Mesenchymal stem cell (in vitro differentiated cells and primary cell): ENCODE data around the gene CAPN1.

Source experiments
- DNase-seq: peaks from one replicate; pipeline ENCODE4 v3.0.0-alpha.2; 2013
- H2AFZ ChIP-seq: one replicate; pipeline ENCODE4 v1.6.1; 2013; ENCODE audit warnings: low read depth, mild to moderate bottlenecking, control low read depth, inconsistent platforms, low read length, moderate library complexity
- H2AK5ac ChIP-seq: 2 replicates; pipeline ENCODE4 v1.6.1; 2013; ENCODE audit warnings: low read length, moderate library complexity, mild to moderate bottlenecking, inconsistent platforms; ENCODE audit not compliant: severe bottlenecking
- H2BK120ac ChIP-seq: one replicate; pipeline ENCODE4 v1.6.1; 2013; ENCODE audit warnings: low read depth, mild to moderate bottlenecking, inconsistent platforms, low read length, moderate library complexity
- H2BK12ac ChIP-seq, 2 experiments: one replicate each; pipeline ENCODE4 v1.6.1; 2013; ENCODE audit warnings: inconsistent platforms in 2 of 2, low read length in 2 of 2, mild to moderate bottlenecking in 2 of 2, moderate library complexity in 2 of 2, control low read depth in 1 of 2
- H2BK15ac ChIP-seq: one replicate; pipeline ENCODE4 v1.6.1; 2013; ENCODE audit warnings: mild to moderate bottlenecking, low read depth, inconsistent platforms; ENCODE audit not compliant: poor library complexity, severe bottlenecking
- H2BK5ac ChIP-seq: 2 replicates; pipeline ENCODE4 v1.6.1; 2013; ENCODE audit warnings: low read depth, mild to moderate bottlenecking, low read length, control low read depth, inconsistent platforms; ENCODE audit not compliant: poor library complexity, severe bottlenecking
- H3K14ac ChIP-seq, 2 experiments: one replicate each; pipeline ENCODE4 v1.6.1; 2013; ENCODE audit warnings: inconsistent platforms in 2 of 2, low read length in 2 of 2, control low read depth in 1 of 2, mild to moderate bottlenecking in 1 of 2, moderate library complexity in 1 of 2
- H3K18ac ChIP-seq, 2 experiments: one replicate each; pipeline ENCODE4 v1.6.1; 2013; ENCODE audit warnings: inconsistent platforms in 2 of 2, low read length in 2 of 2, control low read depth in 1 of 2, low read depth in 1 of 2, mild to moderate bottlenecking in 1 of 2
- H3K23ac ChIP-seq, 2 experiments: one replicate each; pipeline ENCODE4 v1.6.1; 2013; ENCODE audit warnings: inconsistent platforms in 2 of 2, low read length in 2 of 2, mild to moderate bottlenecking in 2 of 2, moderate library complexity in 2 of 2, control low read depth in 1 of 2
- H3K27ac ChIP-seq: 2 replicates; pipeline ENCODE4 v1.5.1; 2013; ENCODE audit warnings: mild to moderate bottlenecking, moderate library complexity, low read length, control low read depth, inconsistent platforms; ENCODE audit not compliant: poor library complexity, severe bottlenecking
- H3K27me3 ChIP-seq, 2 experiments: 2 replicates each; pipeline versions ENCODE4 v1.6.1 to v1.7.0; 2013; ENCODE audit warnings: low read length in 2 of 2, mild to moderate bottlenecking in 2 of 2, moderate library complexity in 2 of 2, control low read depth in 1 of 2, inconsistent platforms in 1 of 2; ENCODE audit not compliant: control insufficient read depth in 1 of 2, insufficient read depth in 1 of 2
- H3K36me3 ChIP-seq, 2 experiments: 2 replicates each; pipeline versions ENCODE4 v1.6.1 to v1.7.0; 2013; ENCODE audit warnings: low read length in 2 of 2, control low read depth in 1 of 2, inconsistent platforms in 1 of 2, low read depth in 1 of 2, mild to moderate bottlenecking in 1 of 2; ENCODE audit not compliant: insufficient read depth in 2 of 2, control insufficient read depth in 1 of 2
- H3K4ac ChIP-seq, 2 experiments: one replicate each; pipeline ENCODE4 v1.6.1; 2013; ENCODE audit warnings: inconsistent platforms in 2 of 2, low read length in 2 of 2, mild to moderate bottlenecking in 2 of 2, moderate library complexity in 2 of 2, control low read depth in 1 of 2, low read depth in 1 of 2
- H3K4me1 ChIP-seq: 2 replicates; pipeline ENCODE4 v1.6.1; 2013; ENCODE audit warnings: low read depth, low read length, control low read depth; ENCODE audit not compliant: control insufficient read depth, insufficient read depth
- H3K4me2 ChIP-seq: 2 replicates; pipeline ENCODE4 v1.6.1; 2013; ENCODE audit warnings: low read length, mild to moderate bottlenecking, inconsistent platforms; ENCODE audit not compliant: poor library complexity, severe bottlenecking
- H3K4me3 ChIP-seq, 2 experiments: 2 replicates each; pipeline versions ENCODE4 v1.5.1 to v1.7.0; 2013; ENCODE audit warnings: low read length in 2 of 2, mild to moderate bottlenecking in 2 of 2, control low read depth in 1 of 2, low read depth in 1 of 2; ENCODE audit not compliant: insufficient read depth in 1 of 2
- H3K79me1 ChIP-seq: replicated peaks from 2 replicates; pipeline ENCODE4 v1.6.1; 2013; ENCODE audit warnings: mild to moderate bottlenecking, control low read depth, low read length, inconsistent platforms; ENCODE audit not compliant: poor library complexity, severe bottlenecking
- H3K9ac ChIP-seq: 2 replicates; pipeline ENCODE4 v1.7.0; 2013; ENCODE audit warnings: mild to moderate bottlenecking, low read length, moderate library complexity
- H3K9me3 ChIP-seq: 2 replicates; pipeline ENCODE4 v1.7.0; 2013; ENCODE audit warnings: mild to moderate bottlenecking, low read length; ENCODE audit not compliant: control insufficient read depth
- H4K8ac ChIP-seq: one replicate; pipeline ENCODE4 v1.6.1; 2013; ENCODE audit warnings: inconsistent platforms, mild to moderate bottlenecking, low read length, moderate library complexity
- H4K91ac ChIP-seq: one replicate; pipeline ENCODE4 v1.6.1; 2013; ENCODE audit warnings: mild to moderate bottlenecking, low read length, inconsistent platforms
- WGBS: methylation state at CpG from one replicate; pipeline ENCODE4 v1.1.7; 2013; ENCODE audit warnings: mixed read lengths; 5-methylcytosine and 5-hydroxymethylcytosine counted together

Gene CAPN1

DNA sequence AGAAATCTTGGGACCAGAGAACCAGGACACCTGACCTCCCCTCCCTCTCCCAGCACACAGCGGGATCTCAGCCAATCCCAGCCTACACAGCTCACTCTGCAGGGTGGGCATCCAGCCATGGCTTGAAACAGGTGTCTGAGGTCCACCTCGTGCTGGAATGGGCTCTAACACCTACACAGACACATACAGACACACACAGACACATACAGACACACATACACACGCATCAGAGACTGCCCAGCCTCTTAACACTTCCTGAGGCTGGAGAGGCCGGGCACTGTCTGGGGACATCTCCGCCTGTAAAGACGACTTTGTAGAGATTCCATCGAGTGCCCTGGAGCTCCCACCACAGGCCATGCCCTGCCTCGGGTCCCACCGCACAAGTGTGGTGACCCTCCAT, 36.7 kb downstream of the CAPN1 start:
- H3K9ac ChIP-seq, result no peak overlapping the region
- H3K18ac ChIP-seq, result no peak overlapping the region
- no peak overlapping the region for H3K23ac ChIP-seq
- peaks cover 1% of the 10 kb centered on the region for H3K79me1 ChIP-seq
- H2BK5ac ChIP-seq, result no peak overlapping the region
- H3K27ac ChIP-seq, result no peak overlapping the region
- no peak overlapping the region for H2AK5ac ChIP-seq
- no peak overlapping the region for H3K14ac ChIP-seq
- WGBS, result 96% methylated on average over 9 of the region's 9 CpGs
- H3K27me3 ChIP-seq, result no peaks in the 10 kb centered on the region
- H2BK12ac ChIP-seq, result no peak overlapping the region
- no peaks in the 10 kb centered on the region for H3K9me3 ChIP-seq
- no peak overlapping the region for H3K4me3 ChIP-seq
- peaks cover 0 to 24% of the 10 kb centered on the region in 2 experiments for H3K36me3 ChIP-seq
- no peak overlapping the region for H4K8ac ChIP-seq
- H3K4me2 ChIP-seq, result no peak overlapping the region
- H2BK120ac ChIP-seq, result no peak overlapping the region
- DNase-seq, result no peak
- no peak overlapping the region for H2BK15ac ChIP-seq
- H3K4me1 ChIP-seq, result peaks cover 14% of the 10 kb centered on the region
- H2AFZ ChIP-seq, result no peak overlapping the region
- no peak overlapping the region for H4K91ac ChIP-seq
- no peak overlapping the region for H3K4ac ChIP-seq

DNA sequence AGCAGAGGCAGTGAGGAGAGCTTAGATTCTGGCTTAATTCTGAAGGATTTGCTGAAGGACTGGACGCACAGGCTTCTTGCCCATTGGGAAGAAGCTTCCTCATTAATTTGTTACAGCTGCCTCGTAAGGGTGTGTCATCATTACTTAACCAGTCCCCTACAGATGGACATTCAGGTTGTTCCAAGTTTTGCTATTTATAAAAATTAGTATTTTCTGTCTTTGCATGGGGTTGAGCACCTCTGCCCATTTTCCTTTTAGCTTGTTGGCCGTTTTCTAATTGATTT, 38.1 kb downstream of the CAPN1 start:
- no peaks in the 10 kb centered on the region for H3K9me3 ChIP-seq
- no peak for DNase-seq
- no peak overlapping the region for H3K27ac ChIP-seq

DNA sequence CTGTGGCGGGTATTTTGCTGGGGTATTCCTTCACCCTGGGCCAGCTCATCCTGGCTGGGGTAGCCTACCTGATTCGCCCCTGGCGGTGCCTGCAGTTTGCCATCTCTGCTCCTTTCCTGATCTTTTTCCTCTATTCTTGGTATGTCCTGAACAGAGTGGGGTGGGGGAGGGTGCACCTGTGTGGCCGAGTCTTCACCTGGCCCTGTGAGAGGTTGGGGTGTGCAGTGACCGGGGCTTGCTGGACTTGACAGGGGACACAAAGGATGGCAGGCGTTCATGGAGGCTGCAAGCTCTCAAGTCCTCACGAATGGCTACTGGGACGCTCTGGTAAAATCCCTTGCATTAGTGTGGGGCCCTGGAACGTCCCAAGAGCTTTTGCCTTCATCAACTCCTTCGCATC, 39.3 kb downstream of the CAPN1 start:
- Histone ChIP-seq H2BK12ac (no peak overlapping the region), H3K9me3 (no peaks in the 10 kb centered on the region), H3K27ac (no peak overlapping the region), H2BK15ac (no peak overlapping the region), H3K4ac (no peak overlapping the region), H3K4me3 (no peak overlapping the region), H3K79me1 (peaks cover 1% of the 10 kb centered on the region), H2BK120ac (no peak overlapping the region), H2BK5ac (no peak overlapping the region), H3K27me3 (no peaks in the 10 kb centered on the region), H2AK5ac (no peak overlapping the region), H3K18ac (no peak overlapping the region), H4K8ac (no peak overlapping the region), H3K36me3 (peaks cover 0 to 17% of the 10 kb centered on the region in 2 experiments), H3K14ac (no peak overlapping the region), H3K4me1 (peaks cover 19% of the 10 kb centered on the region), H4K91ac (no peak overlapping the region), H3K23ac (no peak overlapping the region), H3K4me2 (no peak overlapping the region), H2AFZ (no peak overlapping the region), H3K9ac (no peak overlapping the region)
- no peak for DNase-seq
- 89% methylated on average over 5 of the region's 10 CpGs for WGBS

More for the DNA sequence above, 38.1 kb downstream of the CAPN1 start:
- H3K4ac ChIP-seq, result no peak overlapping the region
- no peak overlapping the region for H4K91ac ChIP-seq
- no peak overlapping the region for H2BK120ac ChIP-seq
- no peaks in the 10 kb centered on the region for H3K27me3 ChIP-seq
- no peak overlapping the region for H3K14ac ChIP-seq
- peaks cover 1% of the 10 kb centered on the region for H3K79me1 ChIP-seq
- H3K9ac ChIP-seq, result peak overlapping the region; percentile 42
- H2BK5ac ChIP-seq, result no peak overlapping the region
- H3K4me1 ChIP-seq, result peaks cover 10% of the 10 kb centered on the region
- no peak overlapping the region for H2AK5ac ChIP-seq
- no peak overlapping the region for H3K4me3 ChIP-seq
- no peak overlapping the region for H2BK12ac ChIP-seq
- WGBS, result 86% methylated on average over 2 of the region's 3 CpGs
- H3K23ac ChIP-seq, result no peak overlapping the region
- H2AFZ ChIP-seq, result no peak overlapping the region
- H3K18ac ChIP-seq, result no peak overlapping the region
- peaks cover 0 to 20% of the 10 kb centered on the region in 2 experiments for H3K36me3 ChIP-seq
- H4K8ac ChIP-seq, result no peak overlapping the region
- no peak overlapping the region for H3K4me2 ChIP-seq
- no peak overlapping the region for H2BK15ac ChIP-seq

DNA sequence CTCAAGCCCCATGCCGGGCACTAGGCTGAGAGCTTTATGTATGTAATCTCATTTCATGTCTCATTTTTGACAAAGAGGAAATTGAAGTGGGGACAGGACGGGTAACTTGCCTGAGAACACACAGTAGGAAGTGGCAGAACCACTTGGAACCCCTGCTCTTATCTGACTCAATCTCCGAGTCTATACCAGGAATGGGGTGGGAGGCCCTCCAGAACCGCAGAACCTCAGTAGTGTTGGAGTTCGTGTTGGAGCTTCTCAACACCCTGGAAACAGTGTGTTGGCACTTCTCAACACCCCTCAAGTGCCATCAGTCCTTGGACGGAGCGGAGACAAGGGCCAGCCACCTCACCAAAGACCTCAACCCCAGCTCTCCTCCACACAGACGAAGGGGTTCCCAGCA, 41.3 kb downstream of the CAPN1 start:
- peaks cover 0 to 10% of the 10 kb centered on the region in 2 experiments for H3K36me3 ChIP-seq
- H3K27ac ChIP-seq, result no peak overlapping the region
- DNase-seq, result no peak
- H3K4ac ChIP-seq, result no peak overlapping the region
- H3K4me1 ChIP-seq, result peaks cover 17% of the 10 kb centered on the region
- H3K9me3 ChIP-seq, result no peaks in the 10 kb centered on the region
- H2BK12ac ChIP-seq, result peak overlapping the region in 1 of 2 experiments; percentile 54
- 94% methylated on average over 8 of the region's 8 CpGs for WGBS
- H3K27me3 ChIP-seq, result no peaks in the 10 kb centered on the region
- no peak overlapping the region for H2BK120ac ChIP-seq
- H3K14ac ChIP-seq, result no peak overlapping the region
- no peak overlapping the region for H3K9ac ChIP-seq
- no peak overlapping the region for H4K8ac ChIP-seq
- H3K18ac ChIP-seq, result no peak overlapping the region
- H4K91ac ChIP-seq, result no peak overlapping the region
- H3K79me1 ChIP-seq, result peaks cover 1% of the 10 kb centered on the region
- H2BK15ac ChIP-seq, result peak overlapping the region; percentile 8
- H3K4me2 ChIP-seq, result no peak overlapping the region
- no peak overlapping the region for H2BK5ac ChIP-seq
- H3K4me3 ChIP-seq, result no peak overlapping the region
- H3K23ac ChIP-seq, result no peak overlapping the region
- no peak overlapping the region for H2AFZ ChIP-seq
- H2AK5ac ChIP-seq, result no peak overlapping the region
